ENCODE data around the gene CHAT.

DNA sequence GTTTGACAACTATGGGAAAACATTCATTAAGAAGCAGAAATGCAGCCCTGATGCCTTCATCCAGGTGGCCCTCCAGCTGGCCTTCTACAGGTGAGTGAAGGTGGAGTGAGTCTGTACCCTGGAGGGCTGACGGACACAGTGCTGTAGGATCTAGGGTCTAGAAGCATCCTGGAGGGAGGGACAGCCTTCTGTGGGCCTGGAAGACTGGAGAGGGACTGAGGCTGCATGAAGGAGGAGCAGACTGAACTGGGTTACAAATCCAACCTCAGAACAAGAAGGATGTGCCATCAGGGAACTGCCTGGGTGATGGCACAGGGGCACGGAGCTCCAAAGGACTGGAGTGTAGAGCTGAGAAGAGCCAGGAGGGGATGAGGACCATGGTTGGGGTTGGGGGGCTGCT, 38.1 kb downstream of the CHAT start:
- TF ChIP-seq, protein P1, sequence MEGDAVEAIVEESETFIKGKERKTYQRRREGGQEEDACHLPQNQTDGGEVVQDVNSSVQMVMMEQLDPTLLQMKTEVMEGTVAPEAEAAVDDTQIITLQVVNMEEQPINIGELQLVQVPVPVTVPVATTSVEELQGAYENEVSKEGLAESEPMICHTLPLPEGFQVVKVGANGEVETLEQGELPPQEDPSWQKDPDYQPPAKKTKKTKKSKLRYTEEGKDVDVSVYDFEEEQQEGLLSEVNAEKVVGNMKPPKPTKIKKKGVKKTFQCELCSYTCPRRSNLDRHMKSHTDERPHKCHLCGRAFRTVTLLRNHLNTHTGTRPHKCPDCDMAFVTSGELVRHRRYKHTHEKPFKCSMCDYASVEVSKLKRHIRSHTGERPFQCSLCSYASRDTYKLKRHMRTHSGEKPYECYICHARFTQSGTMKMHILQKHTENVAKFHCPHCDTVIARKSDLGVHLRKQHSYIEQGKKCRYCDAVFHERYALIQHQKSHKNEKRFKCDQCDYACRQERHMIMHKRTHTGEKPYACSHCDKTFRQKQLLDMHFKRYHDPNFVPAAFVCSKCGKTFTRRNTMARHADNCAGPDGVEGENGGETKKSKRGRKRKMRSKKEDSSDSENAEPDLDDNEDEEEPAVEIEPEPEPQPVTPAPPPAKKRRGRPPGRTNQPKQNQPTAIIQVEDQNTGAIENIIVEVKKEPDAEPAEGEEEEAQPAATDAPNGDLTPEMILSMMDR (IDR thresholded peaks at IDR 0.05; ENCODE audit: insufficient read depth, low read length): no peak
- TF ChIP-seq GABPA (IDR thresholded peaks at IDR 0.05; ENCODE audit: low read depth): no peak
- TF ChIP-seq POLR2AphosphoS5 (IDR thresholded peaks at IDR 0.05; ENCODE audit: low read depth): no peak
- TF ChIP-seq, protein P2, sequence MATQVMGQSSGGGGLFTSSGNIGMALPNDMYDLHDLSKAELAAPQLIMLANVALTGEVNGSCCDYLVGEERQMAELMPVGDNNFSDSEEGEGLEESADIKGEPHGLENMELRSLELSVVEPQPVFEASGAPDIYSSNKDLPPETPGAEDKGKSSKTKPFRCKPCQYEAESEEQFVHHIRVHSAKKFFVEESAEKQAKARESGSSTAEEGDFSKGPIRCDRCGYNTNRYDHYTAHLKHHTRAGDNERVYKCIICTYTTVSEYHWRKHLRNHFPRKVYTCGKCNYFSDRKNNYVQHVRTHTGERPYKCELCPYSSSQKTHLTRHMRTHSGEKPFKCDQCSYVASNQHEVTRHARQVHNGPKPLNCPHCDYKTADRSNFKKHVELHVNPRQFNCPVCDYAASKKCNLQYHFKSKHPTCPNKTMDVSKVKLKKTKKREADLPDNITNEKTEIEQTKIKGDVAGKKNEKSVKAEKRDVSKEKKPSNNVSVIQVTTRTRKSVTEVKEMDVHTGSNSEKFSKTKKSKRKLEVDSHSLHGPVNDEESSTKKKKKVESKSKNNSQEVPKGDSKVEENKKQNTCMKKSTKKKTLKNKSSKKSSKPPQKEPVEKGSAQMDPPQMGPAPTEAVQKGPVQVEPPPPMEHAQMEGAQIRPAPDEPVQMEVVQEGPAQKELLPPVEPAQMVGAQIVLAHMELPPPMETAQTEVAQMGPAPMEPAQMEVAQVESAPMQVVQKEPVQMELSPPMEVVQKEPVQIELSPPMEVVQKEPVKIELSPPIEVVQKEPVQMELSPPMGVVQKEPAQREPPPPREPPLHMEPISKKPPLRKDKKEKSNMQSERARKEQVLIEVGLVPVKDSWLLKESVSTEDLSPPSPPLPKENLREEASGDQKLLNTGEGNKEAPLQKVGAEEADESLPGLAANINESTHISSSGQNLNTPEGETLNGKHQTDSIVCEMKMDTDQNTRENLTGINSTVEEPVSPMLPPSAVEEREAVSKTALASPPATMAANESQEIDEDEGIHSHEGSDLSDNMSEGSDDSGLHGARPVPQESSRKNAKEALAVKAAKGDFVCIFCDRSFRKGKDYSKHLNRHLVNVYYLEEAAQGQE (IDR thresholded peaks at IDR 0.05; ENCODE audit: insufficient replicate concordance, low read depth): no peak

All from HL-60 (cell line).